Activated naive CD8-positive, alpha-beta T cell treated with anti-CD3 and anti-CD28 coated beads, Interleukin-2, amount 50 U/mL, for 24 hours (primary cell): Measurements from ENCODE around the gene SGCD.
A peak's percentile ranks its signal among the peaks of the same experiment; 100 is the strongest.

ENCODE experiments used
- ATAC-seq: fragments of 150-1000 bp; cut with Tn5 transposase; one replicate; pipeline ENCODE4 v1.10.0; 2021
- DNase-seq: peaks from one replicate; pipeline ENCODE4 v3.0.0; 2021
- H3K27ac Mint-ChIP-seq: one replicate; pipeline ENCODE4 v1.8.0; 2021; ENCODE audit warnings: mild to moderate bottlenecking, mixed read lengths
- H3K27me3 Mint-ChIP-seq: one replicate; pipeline ENCODE4 v1.8.0; 2021; ENCODE audit warnings: mixed read lengths
- H3K36me3 Mint-ChIP-seq: one replicate; pipeline ENCODE4 v1.8.0; 2021; ENCODE audit warnings: low read depth, mixed read lengths
- H3K4me1 Mint-ChIP-seq: one replicate; pipeline ENCODE4 v1.8.0; 2021; ENCODE audit warnings: mixed read lengths
- H3K4me3 Mint-ChIP-seq: one replicate; pipeline ENCODE4 v1.8.0; 2021; ENCODE audit warnings: mild to moderate bottlenecking, moderate library complexity, mixed read lengths
- H3K9me3 Mint-ChIP-seq: one replicate; pipeline ENCODE4 v1.8.0; 2021; ENCODE audit warnings: mixed read lengths

Gene SGCD

GRCh38 chr5:156778139-156778706 lies 451.3 kb downstream of the SGCD start:
- ATAC-seq (no peak), DNase-seq (no peak)
- Mint-ChIP-seq H3K27me3 (peaks cover 2% of the 10 kb centered on the region), H3K27ac (no peak overlapping the region), H3K4me1 (no peaks in the 10 kb centered on the region), H3K36me3 (no peaks in the 10 kb centered on the region), H3K4me3 (no peak overlapping the region), H3K9me3 (peaks cover 7% of the 10 kb centered on the region)

GRCh38 chr5:156778752-156779151 lies 451.8 kb downstream of the SGCD start:
- ATAC-seq (no peak), DNase-seq (no peak)
- Mint-ChIP-seq H3K27ac (no peak overlapping the region), H3K4me3 (no peak overlapping the region), H3K4me1 (no peaks in the 10 kb centered on the region), H3K36me3 (no peaks in the 10 kb centered on the region), H3K27me3 (peaks cover 3% of the 10 kb centered on the region), H3K9me3 (peaks cover 7% of the 10 kb centered on the region)

GRCh38 chr5:156779436-156779835 lies 452.5 kb downstream of the SGCD start:
- Mint-ChIP-seq H3K27ac (no peak overlapping the region), H3K27me3 (peaks cover 8% of the 10 kb centered on the region), H3K4me1 (no peaks in the 10 kb centered on the region), H3K4me3 (no peak overlapping the region), H3K36me3 (no peaks in the 10 kb centered on the region), H3K9me3 (peaks cover 12% of the 10 kb centered on the region)
- ATAC-seq (no peak), DNase-seq (no peak)

- Mint-ChIP-seq H3K4me1 (no peaks in the 10 kb centered on the region), H3K4me3 (no peak overlapping the region), H3K27me3 (peaks cover 5% of the 10 kb centered on the region), H3K27ac (no peak overlapping the region), H3K36me3 (no peaks in the 10 kb centered on the region), H3K9me3 (peaks cover 12% of the 10 kb centered on the region)
- DNase-seq (no peak), ATAC-seq (no peak)
These were observed 456.1 kb downstream of the SGCD start for GRCh38 chr5:156783092-156783491.

- Mint-ChIP-seq H3K4me3 (no peak overlapping the region), H3K36me3 (no peaks in the 10 kb centered on the region), H3K9me3 (no peaks in the 10 kb centered on the region), H3K27ac (no peak overlapping the region), H3K4me1 (peaks cover 5% of the 10 kb centered on the region), H3K27me3 (peaks cover 9% of the 10 kb centered on the region)
- DNase-seq: no peak
- ATAC-seq: no peak
These were observed 467.7 kb downstream of the SGCD start for GRCh38 chr5:156794687-156795086.

GRCh38 chr5:156798201-156798600 lies 471.2 kb downstream of the SGCD start:
- Mint-ChIP-seq H3K9me3 (no peaks in the 10 kb centered on the region), H3K4me1 (peaks cover 5% of the 10 kb centered on the region), H3K27ac (no peak overlapping the region), H3K4me3 (no peak overlapping the region), H3K27me3 (peaks cover 5% of the 10 kb centered on the region), H3K36me3 (no peaks in the 10 kb centered on the region)
- ATAC-seq (no peak), DNase-seq (no peak)

- no peak for DNase-seq
- Mint-ChIP-seq H3K4me3 (no peak overlapping the region), H3K27me3 (peaks cover 5% of the 10 kb centered on the region), H3K4me1 (no peaks in the 10 kb centered on the region), H3K36me3 (no peaks in the 10 kb centered on the region), H3K9me3 (no peaks in the 10 kb centered on the region), H3K27ac (no peak overlapping the region)
- no peak for ATAC-seq
These were observed 472.2 kb downstream of the SGCD start for GRCh38 chr5:156799171-156799570.

- Mint-ChIP-seq H3K4me1 (no peaks in the 10 kb centered on the region), H3K36me3 (no peaks in the 10 kb centered on the region), H3K27me3 (peaks cover 5% of the 10 kb centered on the region), H3K9me3 (no peaks in the 10 kb centered on the region), H3K4me3 (no peak overlapping the region), H3K27ac (no peak overlapping the region)
- ATAC-seq (no peak), DNase-seq (no peak)
These were observed 474.0 kb downstream of the SGCD start for GRCh38 chr5:156800929-156801328.

- Mint-ChIP-seq H3K4me3 (no peak overlapping the region), H3K4me1 (no peaks in the 10 kb centered on the region), H3K36me3 (no peaks in the 10 kb centered on the region), H3K27me3 (peaks cover 4% of the 10 kb centered on the region), H3K27ac (no peak overlapping the region), H3K9me3 (no peaks in the 10 kb centered on the region)
- no peak for ATAC-seq
- DNase-seq: no peak
These were observed 475.5 kb downstream of the SGCD start for GRCh38 chr5:156802501-156802900.

- H3K27me3 Mint-ChIP-seq: peaks cover 4% of the 10 kb centered on the region
- ATAC-seq (no peak), DNase-seq (no peak)
- H3K9me3 Mint-ChIP-seq: no peaks in the 10 kb centered on the region
- no peak overlapping the region for H3K4me3 Mint-ChIP-seq
- no peak overlapping the region for H3K27ac Mint-ChIP-seq
- no peaks in the 10 kb centered on the region for H3K4me1 Mint-ChIP-seq
- no peaks in the 10 kb centered on the region for H3K36me3 Mint-ChIP-seq
These were observed 476.4 kb downstream of the SGCD start for GRCh38 chr5:156803404-156803803.

- ATAC-seq (no peak), DNase-seq (no peak)
- Mint-ChIP-seq H3K36me3 (no peaks in the 10 kb centered on the region), H3K4me3 (no peak overlapping the region), H3K9me3 (no peaks in the 10 kb centered on the region), H3K27me3 (no peaks in the 10 kb centered on the region), H3K4me1 (no peaks in the 10 kb centered on the region), H3K27ac (no peak overlapping the region)
These were observed 486.0 kb downstream of the SGCD start for GRCh38 chr5:156812959-156813358.

- DNase-seq (peak; percentile 36), ATAC-seq (peak; percentile 69)
- Mint-ChIP-seq H3K27me3 (no peaks in the 10 kb centered on the region), H3K27ac (no peak overlapping the region), H3K36me3 (no peaks in the 10 kb centered on the region), H3K4me1 (no peaks in the 10 kb centered on the region), H3K4me3 (no peak overlapping the region), H3K9me3 (no peaks in the 10 kb centered on the region)
These were observed 489.1 kb downstream of the SGCD start for GRCh38 chr5:156815988-156816599.
